NCI-H1436 treated with DMSO at 0.1 percent for 48 hours (cell line): Measurements from ENCODE around the gene RTP1.
"Not testable (repeated sequence)": the region's sequence is repeated elsewhere in the genome, so short reads cannot be mapped to it uniquely, and the experiment has no call there.

Experiments used
- DNase-seq: peaks from one replicate; lab custom pipeline; 2025; lab: John Stamatoyannopoulos, UW

The RTP1 gene

DNA sequence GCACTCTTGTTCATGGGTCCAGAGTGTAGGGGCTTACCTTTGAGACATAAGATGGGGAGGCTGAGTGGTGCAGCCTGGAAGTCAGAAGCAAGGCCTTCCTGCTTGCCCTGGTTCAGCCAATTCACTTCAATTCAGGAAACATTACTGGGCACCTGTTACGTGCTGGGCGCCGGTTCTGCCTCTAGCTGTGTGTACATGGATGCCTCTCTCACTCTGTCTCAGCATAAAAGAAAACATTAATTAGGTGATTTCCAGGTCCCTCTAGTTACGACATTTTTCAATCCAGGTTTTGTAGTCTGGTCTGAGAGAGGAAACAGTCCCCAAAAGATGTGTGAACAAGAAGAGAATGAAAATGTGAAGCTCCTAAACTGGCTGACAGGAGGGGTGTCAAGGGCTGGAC lies 1.2 kb downstream of the RTP1 start:
- no peak for DNase-seq

DNA sequence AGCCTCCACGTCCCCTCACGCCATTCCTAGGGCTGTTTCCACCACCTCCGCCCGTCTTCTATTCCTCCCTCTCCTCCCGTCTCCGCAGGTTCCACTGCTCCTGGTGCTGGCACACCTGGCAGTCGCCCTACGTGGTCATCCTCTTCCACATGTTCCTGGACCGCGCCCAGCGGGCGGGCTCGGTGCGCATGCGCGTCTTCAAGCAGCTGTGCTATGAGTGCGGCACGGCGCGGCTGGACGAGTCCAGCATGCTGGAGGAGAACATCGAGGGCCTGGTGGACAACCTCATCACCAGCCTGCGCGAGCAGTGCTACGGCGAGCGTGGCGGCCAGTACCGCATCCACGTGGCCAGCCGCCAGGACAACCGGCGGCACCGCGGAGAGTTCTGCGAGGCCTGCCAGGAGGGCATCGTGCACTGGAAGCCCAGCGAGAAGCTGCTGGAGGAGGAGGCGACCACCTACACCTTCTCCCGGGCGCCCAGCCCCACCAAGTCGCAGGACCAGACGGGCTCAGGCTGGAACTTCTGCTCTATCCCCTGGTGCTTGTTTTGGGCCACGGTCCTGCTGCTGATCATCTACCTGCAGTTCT lies 2.3 kb downstream of the RTP1 start:
- not testable (repeated sequence) for DNase-seq

DNA sequence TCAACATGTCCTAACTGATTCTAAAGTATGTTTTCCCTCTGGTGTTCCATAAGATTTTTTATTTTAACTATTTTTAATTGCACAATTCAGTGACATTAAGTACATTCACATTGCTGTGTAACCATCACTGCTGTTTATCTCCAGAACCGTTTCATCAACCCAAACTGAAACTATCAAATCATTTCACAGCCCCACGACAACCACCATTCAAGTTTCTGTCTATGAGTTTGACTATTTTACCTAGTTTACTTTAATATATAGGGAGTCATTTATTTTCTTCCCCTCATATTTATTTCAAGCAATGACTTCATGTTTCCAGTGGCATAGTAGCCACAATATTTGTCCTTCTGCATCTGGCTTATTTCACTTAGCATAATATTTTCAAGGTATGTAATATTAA lies 8.4 kb downstream of the RTP1 start:
- DNase-seq = no peak

DNA sequence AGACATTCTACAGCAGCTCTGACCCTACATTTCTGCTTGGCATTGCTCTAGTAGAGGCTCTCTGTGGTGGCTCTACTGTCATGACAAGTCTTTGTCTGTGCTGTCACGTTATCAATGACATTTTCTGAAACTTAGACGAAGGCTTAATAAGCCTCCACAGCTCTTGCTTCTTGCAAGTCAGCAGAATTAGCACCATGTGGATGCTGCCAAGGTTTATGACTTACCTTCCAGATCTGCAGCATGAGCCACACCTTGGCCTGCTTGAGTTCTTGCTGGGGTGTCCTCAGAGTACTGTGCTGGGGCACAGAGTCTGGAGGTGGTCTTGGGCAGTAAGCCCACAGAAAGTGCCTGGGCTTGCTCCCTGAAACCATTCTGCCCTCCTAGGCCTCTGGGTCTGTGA lies 9.8 kb downstream of the RTP1 start:
- DNase-seq = no peak

DNA sequence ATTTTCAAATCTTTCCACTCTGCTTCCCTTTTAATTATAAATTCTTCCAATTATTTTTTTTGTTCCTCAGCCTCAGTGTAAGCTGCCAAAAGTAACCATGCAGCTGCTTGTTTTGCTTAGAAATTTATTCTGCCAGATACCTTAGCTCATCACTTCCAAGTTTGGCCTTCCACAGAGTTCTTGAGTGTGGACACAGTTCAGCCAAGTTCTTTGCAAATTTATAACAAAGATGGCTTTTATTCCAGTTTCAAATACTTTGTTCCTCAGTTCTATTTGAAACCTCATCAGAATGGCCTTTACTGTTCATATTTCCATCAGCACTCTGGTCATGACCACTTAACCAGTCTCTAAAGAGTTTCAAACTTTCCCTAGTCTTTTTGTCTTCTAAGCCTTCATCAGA lies 10.3 kb downstream of the RTP1 start:
- DNase-seq = no peak

DNA sequence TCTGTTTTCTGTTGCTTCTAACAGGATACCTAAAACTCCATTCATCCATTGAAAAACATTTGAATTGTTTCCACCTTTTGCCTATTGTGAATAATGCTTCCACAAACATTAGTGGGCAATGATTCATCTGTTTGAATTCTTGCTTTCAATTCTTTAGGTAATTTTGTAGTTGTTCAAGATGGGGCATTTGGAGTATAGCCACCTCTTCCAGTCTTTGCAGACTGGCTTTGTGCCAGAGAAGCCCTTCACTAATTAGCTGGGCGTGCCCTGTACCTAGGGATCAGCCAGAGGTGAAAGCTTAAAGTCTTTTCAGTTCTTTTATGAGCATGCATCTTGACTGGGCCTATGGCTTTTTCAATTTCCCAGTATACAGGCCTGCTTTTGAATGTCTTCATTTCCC lies 10.9 kb downstream of the RTP1 start:
- no peak for DNase-seq

DNA sequence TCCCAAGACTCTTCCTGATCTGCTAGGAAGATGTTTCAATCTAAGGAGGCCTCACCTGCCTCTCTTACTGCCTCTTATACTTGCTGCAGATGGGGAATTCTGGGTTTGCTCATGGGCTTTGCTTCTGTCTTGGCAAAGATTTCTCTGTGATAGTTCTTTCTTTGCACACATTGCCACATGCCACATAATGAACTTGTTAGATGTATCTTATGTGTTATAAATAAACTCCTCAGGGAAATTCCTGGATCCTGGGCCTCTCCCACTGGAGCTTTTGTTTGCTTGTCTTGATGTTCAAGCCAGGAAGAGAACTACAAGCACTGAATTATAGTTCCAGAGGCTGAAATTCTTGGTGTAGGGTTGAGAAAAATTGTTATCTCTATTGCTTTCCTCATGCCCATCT lies 12.2 kb downstream of the RTP1 start:
- DNase-seq = no peak

DNA sequence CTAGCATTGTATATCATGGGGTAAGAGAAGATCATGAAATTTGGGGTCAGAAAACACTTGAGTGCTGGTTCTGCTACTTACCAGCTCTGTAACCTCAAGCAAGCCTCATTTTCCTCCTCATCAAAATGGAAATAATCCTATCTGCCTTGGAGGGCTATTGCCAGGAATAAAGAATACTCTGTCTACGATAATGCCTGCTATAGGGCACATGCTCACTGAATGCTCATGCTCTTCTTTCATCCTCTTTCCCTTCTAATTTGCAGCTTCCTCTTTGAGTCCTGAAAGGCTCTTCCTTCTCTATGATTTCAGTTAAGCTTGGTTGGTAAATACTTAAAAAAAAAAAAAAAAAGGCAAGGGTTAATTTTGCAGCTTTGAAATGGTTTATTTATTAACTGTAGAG lies 12.8 kb downstream of the RTP1 start:
- no peak for DNase-seq

DNA sequence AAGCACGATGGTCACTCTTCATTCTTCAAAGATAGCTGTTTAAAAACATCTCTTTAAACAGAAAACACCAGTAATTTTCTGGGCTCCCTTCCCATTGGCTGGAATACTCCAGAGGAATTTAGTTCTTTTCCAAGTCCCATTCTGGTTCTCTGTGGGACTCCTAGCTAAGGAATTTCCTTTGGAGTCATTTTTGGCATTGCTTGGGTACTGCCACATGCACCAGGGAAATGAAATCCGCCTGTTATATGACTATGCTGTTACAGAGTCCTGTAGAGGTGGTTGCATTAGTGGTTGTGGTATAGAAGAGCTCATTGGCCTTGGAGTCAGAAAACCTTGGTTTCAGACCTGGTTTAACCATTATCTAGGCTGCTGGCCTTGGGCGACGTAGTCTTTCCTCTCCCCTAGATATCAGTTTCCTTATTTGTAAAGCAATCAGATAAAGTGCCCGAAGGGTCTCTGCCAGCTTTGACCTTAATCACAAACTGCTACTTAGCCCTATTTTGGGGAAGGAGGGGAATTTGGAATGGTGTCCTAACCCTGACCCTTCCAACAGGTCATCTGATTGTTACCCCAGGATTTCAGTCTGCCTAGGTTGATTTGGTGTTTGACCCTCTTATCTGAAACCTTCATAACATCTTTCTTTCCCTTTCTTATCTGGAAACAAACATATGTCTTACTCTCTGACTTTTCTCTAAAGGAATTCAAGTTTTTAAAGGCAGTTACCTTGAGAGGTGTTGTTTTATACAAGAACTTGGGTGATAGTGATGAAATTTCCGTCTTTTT lies 13.4 kb downstream of the RTP1 start:
- DNase-seq = no peak

DNA sequence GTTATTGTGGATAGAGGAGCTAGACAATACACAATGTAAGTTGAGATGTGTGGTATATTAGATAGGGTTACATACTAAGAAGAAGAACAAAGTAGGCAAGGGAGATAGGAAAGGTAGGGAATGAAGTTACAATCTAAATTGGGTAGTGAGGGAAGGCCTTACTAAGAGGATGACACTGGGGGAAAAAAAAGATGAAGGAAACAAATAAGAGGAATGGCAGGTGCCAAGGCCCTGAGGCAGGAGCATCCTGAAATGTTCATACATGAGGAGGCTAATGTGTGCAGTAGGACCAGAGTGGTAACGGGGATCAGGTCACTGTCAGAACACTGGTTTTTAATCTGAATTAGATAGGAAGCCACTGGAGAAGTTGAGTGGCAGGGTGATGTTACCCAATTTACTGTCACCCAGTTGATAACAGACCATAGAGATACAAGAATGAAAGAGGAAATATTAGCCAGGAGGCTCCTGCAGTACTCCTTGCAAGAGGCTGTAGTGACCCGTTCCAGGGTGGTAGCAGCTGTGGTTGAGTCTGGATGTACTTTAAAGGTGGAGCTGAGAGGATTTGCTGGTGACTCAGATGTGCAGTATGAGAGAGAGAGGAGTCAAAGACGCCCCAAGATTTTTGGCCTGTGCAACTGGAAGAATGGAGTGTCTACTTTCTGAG lies 14.4 kb downstream of the RTP1 start:
- DNase-seq = no peak

DNA sequence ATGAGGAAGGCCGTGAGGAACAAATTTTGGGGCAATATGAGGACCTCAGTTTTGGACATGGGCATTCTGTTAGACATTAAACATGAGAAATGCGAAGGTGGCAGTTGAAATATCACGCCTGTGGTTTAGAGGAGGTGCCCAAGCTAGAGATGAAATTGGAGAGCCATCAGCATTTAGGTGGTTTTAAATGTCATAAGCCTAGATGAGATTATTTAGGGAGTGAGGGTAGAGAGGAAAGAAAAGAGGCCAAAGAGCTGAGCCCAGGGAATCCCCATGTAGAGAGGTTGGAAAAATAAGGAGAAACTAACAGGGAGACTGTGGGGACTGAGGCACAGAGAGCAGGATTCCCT lies 14.9 kb downstream of the RTP1 start:
- no peak for DNase-seq

DNA sequence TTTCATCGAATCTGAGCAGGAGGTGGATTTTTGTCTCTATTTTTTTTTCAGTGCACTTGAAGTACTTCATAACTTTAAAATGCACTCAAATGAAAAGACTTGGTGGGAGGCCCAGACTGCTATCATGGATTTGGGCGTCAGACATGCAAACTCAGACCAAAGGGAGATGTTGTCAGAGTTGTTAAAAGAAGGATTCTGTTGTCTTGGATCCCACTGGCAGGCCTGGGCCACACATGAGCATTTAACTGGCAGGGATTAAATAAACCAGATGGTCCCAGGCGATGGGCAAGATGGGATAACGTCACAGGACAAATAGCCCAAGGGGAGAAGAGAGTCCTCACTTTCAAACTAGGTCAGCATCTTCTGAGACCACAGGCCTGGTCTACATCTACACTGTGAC lies 15.4 kb downstream of the RTP1 start:
- DNase-seq = no peak

DNA sequence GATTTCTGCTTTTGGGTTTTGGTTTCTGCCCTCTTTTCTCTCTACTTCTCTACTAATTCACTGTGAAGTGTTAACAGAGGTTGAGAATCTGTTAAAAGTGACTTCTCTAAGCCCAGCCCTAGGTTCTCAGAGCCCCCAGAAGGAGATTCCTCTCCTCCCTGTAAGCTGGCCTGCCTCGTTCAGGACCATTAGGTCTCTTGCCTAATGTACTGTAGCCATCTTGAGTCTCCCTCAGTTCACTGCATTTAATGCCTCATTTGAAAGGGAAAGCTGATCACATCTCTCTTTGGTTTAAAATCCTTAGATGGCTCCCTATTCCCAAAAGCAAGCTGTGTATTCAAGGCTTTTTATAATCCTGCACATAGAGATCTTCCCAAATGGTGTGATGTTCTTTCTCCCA lies 16.3 kb downstream of the RTP1 start:
- no peak for DNase-seq

DNA sequence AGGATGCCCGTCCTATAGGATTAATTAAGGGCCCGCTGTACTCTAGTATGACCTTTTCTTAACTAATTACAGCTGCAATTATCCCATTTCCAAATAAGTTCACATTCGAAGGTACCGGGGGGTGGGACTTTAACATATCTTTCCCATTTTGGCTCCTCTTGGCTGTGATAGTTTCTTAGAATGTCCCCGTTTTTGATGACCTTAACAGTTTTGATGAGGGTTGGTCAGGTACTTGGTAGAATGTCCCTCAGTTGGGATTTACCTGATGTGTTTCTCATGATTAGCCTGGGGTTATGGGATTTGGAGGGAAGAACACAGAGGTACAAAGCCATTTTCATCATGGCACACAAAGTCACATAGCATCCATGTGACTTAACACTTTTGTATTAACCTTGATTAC lies 18.2 kb downstream of the RTP1 start:
- no peak for DNase-seq

DNA sequence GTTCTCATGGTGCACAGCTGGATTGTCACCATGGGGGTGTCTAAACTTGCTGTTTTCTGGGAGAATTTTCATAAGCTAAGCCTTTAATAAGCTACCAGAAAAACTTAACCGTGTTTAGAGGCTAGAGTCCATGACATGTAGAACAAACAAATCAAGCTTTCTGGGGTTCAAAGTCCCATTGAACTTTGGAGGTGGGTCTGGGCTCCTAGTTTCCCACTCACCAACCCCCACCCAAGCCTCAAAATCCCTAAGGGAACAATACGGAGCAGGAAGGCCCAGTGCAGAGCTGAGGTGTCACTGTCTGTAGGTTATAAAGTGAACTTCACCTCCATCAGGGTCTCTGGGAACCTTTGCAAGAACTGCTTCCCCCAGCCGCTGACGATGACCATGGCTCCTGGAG lies 25.5 kb downstream of the RTP1 start:
- DNase-seq = no peak

DNA sequence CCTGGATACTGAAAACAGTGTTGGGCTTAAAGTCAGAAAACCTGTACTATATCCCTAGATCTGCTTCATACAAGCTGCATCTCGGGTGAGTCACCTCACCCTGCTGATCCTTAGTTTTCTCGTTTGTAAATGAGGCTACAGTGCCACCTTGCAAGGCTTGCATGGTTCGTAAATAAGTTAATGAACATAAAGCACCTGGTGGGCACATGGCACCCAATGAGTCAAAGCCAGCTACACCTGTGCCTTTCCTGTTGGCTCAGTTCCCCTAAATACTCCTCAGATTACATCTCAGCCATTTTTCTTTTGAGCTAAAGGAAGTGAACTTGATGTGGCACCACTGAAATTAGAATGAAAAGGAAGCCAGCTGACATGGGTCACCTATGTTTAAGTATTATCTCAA lies 26.5 kb downstream of the RTP1 start:
- DNase-seq = peak; percentile 19

DNA sequence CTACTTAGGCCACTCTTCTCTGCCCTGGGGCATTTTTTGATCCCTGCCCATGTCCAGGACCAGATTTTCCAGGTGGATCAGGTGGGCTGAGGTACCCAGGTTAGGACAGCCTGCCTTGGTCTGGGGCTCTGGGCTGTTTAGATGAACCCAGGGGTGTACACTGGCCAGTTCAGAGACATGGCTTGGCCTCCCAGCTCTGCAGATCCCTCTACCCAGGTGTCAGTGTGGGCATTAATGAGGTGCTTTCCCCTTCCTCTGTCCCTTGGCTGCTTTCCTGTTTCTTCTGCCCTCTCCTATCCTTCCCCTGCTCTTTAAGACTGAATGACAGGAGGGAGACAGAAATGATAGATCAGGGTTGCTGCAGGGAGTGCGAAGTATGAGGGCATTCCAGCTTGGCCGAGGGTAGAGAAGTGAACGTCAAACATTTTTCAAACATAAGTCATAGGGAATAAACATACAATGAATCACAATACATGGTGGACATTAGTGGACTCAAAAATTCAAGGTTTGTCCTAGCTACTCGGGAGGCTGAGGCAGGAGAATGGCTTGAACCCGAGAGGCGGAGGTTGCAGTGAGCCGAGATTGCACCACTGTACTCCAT lies 30.5 kb downstream of the RTP1 start:
- DNase-seq = no peak

DNA sequence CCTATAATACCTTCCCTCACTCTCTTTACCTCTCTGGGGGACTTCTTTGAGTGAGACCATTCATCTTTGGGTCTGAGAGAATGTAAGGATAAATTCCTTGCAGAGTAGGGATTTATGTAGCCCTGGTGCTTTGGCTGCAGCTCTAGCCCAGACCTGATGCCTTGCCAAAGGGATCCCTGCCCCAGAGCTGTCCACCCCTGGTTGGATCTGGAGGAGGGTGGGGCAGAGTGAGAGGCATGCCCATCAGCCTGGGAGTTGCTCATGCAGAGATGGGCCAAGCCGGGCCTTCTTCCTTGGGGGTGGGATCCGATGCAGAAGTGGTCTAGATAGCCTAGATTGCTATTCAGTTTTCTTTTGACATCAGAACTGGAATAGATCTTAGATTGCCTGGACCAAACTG lies 31.5 kb downstream of the RTP1 start:
- no peak for DNase-seq

DNA sequence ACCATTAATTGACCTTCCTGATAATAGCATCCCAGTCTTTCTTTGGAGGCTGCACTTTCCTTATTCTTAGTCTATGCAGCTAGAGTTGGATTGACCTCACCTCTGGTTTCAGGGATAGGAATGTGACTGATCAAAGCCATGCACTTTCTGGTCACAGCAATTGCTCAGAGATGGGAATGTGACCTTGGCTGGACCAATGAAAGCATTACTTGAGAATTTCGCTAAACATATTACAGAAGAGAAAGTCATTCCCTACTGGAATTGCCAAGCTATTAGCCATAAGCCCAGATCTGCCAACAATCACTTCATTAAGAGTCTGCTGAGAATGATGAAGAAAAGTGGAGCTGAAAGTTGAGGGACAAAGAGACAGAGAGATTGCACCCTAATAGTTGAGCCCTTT lies 32.7 kb downstream of the RTP1 start:
- no peak for DNase-seq

DNA sequence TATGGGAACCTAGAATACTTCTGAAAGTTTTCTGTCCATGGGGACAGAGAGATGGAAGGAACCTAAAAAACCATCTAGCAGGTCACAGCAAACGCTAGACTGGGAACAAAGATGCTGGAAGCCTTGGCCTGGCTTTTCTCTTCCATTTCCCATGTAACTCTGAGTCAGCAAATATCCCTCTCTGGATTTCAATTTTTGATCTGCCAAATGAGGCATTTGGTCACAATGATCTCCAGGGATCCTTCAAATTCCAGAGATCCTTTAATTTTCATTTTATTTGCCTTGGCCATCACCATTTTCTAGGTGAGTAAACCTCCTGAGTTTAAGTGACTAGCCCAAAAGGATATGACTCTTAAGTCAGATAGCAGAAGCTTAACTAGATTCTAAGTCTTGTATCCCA lies 39.7 kb downstream of the RTP1 start:
- no peak for DNase-seq

DNA sequence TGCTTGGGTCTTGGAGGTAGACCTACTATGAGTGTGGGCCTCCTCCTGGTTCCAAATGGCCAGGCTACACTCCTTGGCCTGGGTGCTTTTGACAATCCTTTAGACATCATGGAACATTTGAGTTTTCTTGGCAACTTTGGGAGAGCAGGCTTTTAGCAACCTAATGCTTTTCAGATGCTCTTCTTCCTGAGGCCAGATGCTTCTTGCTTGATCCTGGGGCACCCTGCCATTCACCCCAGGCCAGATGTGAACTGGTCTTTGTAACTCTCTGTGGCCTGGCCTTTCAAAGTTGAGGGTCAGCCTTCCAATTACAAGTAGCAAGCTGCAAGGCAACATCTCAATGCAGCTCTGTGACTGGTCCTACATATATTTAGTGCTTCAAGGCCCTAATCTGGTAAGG lies 40.5 kb downstream of the RTP1 start:
- DNase-seq = no peak

DNA sequence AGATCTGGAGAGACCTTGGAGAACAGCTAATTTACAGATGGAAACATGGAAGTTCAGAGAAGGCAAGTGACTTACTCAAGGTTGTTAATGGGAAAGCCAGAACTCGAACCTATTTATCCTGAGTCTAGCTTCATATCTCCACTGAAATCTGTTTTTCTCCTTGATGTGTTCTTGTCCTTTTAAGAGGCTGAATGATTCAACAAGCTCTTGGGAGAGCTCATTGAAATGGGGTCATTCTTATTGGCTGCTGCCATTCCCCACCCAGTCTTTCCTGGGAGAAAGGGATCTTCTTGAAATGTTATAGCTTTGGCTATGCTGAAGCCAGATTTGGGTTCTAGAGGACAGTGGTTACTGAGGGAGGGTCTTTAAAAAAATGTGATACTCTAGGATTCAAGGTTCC lies 41.0 kb downstream of the RTP1 start:
- DNase-seq = no peak

DNA sequence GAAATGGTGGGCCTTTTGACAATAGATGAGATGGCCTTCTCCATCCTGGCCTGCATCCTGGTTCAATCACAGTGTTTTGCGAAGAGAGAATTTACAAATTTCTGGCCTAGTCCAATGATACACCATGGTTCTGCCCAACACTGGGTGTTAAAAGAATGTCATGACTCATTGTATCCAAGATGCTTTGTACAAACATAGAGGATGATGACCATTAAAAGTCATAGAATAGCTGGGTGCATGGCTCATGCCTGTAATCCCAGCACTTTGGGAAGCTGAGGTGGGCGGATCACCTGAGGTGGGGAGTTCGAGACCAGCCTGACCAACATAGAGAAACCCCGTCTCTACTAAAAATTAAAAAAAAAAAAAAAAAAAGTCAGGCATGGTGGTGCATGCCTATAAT lies 41.5 kb downstream of the RTP1 start:
- not testable (repeated sequence) for DNase-seq
